Measurements from ENCODE around the gene PHGDH. TPM values are rescaled to one million over a fixed set of nuclear protein-coding genes. Genes with fewer than 3 reads are reported as not detected.

The PHGDH gene
- total and polyA plus RNA-seq, 2 donors (not counting 3 experiments of a cell fraction or from before 2014, with no cell fraction given) = 37.9 to 120 TPM

- dilution Hi-C loops (cut with MboI; ENCODE audit: extremely low pct_ligation_motif_present, low sequenced_read_pairs) (no loop called here), intact Hi-C loops (cut with micrococcal nuclease) (no loop called here)
- DNase-seq (ENCODE audit: low read depth, low spot score) = no peak
- Histone ChIP-seq H3K4me2 (ENCODE audit: insufficient read depth, low read length) (no peak overlapping the region), H3K9me3 (replicated peaks; ENCODE audit: control insufficient read depth, insufficient read depth, low read length) (no peaks in the 10 kb centered on the region), H2AFZ (ENCODE audit: low read depth, low read length) (no peak overlapping the region), H3K27me3 (ENCODE audit: control insufficient read depth in 2 of 2, insufficient read depth in 2 of 2, low read length in 2 of 2) (peaks cover 12 to 13% of the 10 kb centered on the region in 2 experiments), H3K27ac (ENCODE audit: insufficient read depth, low read depth, low read length) (no peak overlapping the region), H3K79me2 (ENCODE audit: control insufficient read depth, insufficient read depth, low read length) (no peaks in the 10 kb centered on the region), H3K9ac (replicated peaks; ENCODE audit: extremely low read depth, insufficient read depth, low read length) (no peak overlapping the region), H3K9me1 (replicated peaks; ENCODE audit: control insufficient read depth, extremely low read depth, insufficient read depth, low read length) (no peaks in the 10 kb centered on the region), H3K4me1 (ENCODE audit: control insufficient read depth, extremely low read depth, insufficient read depth, low read length) (no peaks in the 10 kb centered on the region), H3K36me3 (ENCODE audit: control insufficient read depth in 2 of 2, extremely low read depth in 1 of 2, insufficient read depth in 2 of 2, low read length in 2 of 2) (no peaks in the 10 kb centered on the region), H4K20me1 (replicated peaks; ENCODE audit: control insufficient read depth, extremely low read depth, insufficient read depth, low read length) (no peaks in the 10 kb centered on the region), H3K4me3 (replicated peaks in 1 of 3; ENCODE audit: insufficient read depth in 1 of 3, low read depth in 1 of 3, low read length in 3 of 3) (no peak overlapping the region)
- TF ChIP-seq JUN (IDR thresholded peaks at IDR 0.05; ENCODE audit: borderline replicate concordance, insufficient read depth, insufficient read length, low read depth) (no peak), GATA2 (IDR thresholded peaks at IDR 0.05; ENCODE audit: insufficient read depth, insufficient read length, low read depth, low read length) (no peak), POLR2AphosphoS5 (IDR thresholded peaks at IDR 0.05; ENCODE audit: insufficient read depth, low read depth, low read length) (no peak), MYC (IDR thresholded peaks at IDR 0.05; ENCODE audit: low read depth, low read length) (no peak), POLR2A (IDR thresholded peaks at IDR 0.05; ENCODE audit: low read depth, low read length) (no peak), FOS (IDR thresholded peaks at IDR 0.05; ENCODE audit: borderline replicate concordance, insufficient read depth, low read length) (no peak), EZH2 (IDR thresholded peaks at IDR 0.05; ENCODE audit: borderline replicate concordance, low read depth, low read length, severe bottlenecking) (no peak)
- TF ChIP-seq, protein P1, sequence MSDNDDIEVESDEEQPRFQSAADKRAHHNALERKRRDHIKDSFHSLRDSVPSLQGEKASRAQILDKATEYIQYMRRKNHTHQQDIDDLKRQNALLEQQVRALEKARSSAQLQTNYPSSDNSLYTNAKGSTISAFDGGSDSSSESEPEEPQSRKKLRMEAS (IDR thresholded peaks at IDR 0.05; ENCODE audit: insufficient read depth, insufficient read length) = no peak
- TF ChIP-seq, protein P2, sequence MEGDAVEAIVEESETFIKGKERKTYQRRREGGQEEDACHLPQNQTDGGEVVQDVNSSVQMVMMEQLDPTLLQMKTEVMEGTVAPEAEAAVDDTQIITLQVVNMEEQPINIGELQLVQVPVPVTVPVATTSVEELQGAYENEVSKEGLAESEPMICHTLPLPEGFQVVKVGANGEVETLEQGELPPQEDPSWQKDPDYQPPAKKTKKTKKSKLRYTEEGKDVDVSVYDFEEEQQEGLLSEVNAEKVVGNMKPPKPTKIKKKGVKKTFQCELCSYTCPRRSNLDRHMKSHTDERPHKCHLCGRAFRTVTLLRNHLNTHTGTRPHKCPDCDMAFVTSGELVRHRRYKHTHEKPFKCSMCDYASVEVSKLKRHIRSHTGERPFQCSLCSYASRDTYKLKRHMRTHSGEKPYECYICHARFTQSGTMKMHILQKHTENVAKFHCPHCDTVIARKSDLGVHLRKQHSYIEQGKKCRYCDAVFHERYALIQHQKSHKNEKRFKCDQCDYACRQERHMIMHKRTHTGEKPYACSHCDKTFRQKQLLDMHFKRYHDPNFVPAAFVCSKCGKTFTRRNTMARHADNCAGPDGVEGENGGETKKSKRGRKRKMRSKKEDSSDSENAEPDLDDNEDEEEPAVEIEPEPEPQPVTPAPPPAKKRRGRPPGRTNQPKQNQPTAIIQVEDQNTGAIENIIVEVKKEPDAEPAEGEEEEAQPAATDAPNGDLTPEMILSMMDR (IDR thresholded peaks at IDR 0.05; ENCODE audit: extremely low read depth in 1 of 2, insufficient read depth in 1 of 2, low read depth in 1 of 2, low read length in 2 of 2) = no peak
- ChIA-PET CTCF (interaction anchor here (0.9 to 2.9 kb wide), 2 partner anchors 29 to 34 kb away, joined by 3 to 11 read pairs; no protein-coding TSS in a partner anchor), POLR2A (no interaction called here)
- no TSS peak for BruUV-seq (replicated peaks)
- FAIRE-seq = no peak
Observed at GRCh38 chr1:119779869-119780356, 68.2 kb downstream of the PHGDH start.
